Loucy (cell line): ENCODE data around the gene BCAT1.

Experiments
- H2AFZ ChIP-seq: fragments of 200-600 bp; sonication (generic); 2 replicates; pipeline ENCODE4 v1.6.0; 2016; ENCODE audit warnings: antibody characterized with exemption, mild to moderate bottlenecking, low read length, moderate library complexity
- H3F3A ChIP-seq: fragments of 200-600 bp; 2 replicates; pipeline ENCODE4 v1.6.0; 2016; ENCODE audit warnings: antibody characterized with exemption, low read depth, mild to moderate bottlenecking
- H3K27me3 ChIP-seq: fragments of 200-600 bp; sonication (generic); 2 replicates; pipeline ENCODE4 v1.6.1; 2014; ENCODE audit warnings: low read length, mild to moderate bottlenecking; ENCODE audit not compliant: insufficient read depth, poor library complexity, severe bottlenecking
- H3K36me3 ChIP-seq: fragments of 200-600 bp; sonication (generic); 2 replicates; pipeline ENCODE4 v1.6.1; 2016; ENCODE audit warnings: low read length; ENCODE audit not compliant: insufficient read depth
- H3K4me1 ChIP-seq: fragments of 200-600 bp; sonication (generic); 2 replicates; pipeline ENCODE4 v1.5.1; 2014; ENCODE audit warnings: low read length, mild to moderate bottlenecking; ENCODE audit not compliant: insufficient read depth, poor library complexity, severe bottlenecking
- H3K4me2 ChIP-seq: fragments of 200-600 bp; sonication (generic); 2 replicates; pipeline ENCODE4 v1.6.0; 2014; ENCODE audit warnings: antibody characterized with exemption, low read length, low read depth, mild to moderate bottlenecking; ENCODE audit not compliant: poor library complexity, severe bottlenecking
- H3K4me3 ChIP-seq: fragments of 200-600 bp; sonication (generic); 2 replicates; pipeline ENCODE4 v1.5.1; 2014; ENCODE audit warnings: low read length, mild to moderate bottlenecking, mixed read lengths; ENCODE audit not compliant: poor library complexity, severe bottlenecking
- H3K79me2 ChIP-seq: fragments of 200-600 bp; sonication (generic); 2 replicates; pipeline ENCODE4 v1.6.1; 2014; ENCODE audit warnings: low read length; ENCODE audit not compliant: insufficient read depth
- H3K9ac ChIP-seq: fragments of 200-600 bp; sonication (generic); 2 replicates; pipeline ENCODE4 v1.6.0; 2014; ENCODE audit warnings: mild to moderate bottlenecking, low read depth, low read length, moderate library complexity; ENCODE audit not compliant: poor library complexity, severe bottlenecking
- H3K9me2 ChIP-seq: fragments of 200-600 bp; sonication (generic); replicated peaks from 2 replicates; pipeline ENCODE4 v1.6.1; 2016; ENCODE audit warnings: low read depth, low read length, mixed read lengths
- H3K9me3 ChIP-seq: fragments of 200-600 bp; sonication (generic); 2 replicates; pipeline ENCODE4 v1.6.1; 2014; ENCODE audit warnings: mild to moderate bottlenecking, antibody characterized with exemption, low read length, low read depth; ENCODE audit not compliant: insufficient read depth
- H4K20me1 ChIP-seq: fragments of 200-600 bp; sonication (generic); 2 replicates; pipeline ENCODE4 v1.6.0; 2014; ENCODE audit warnings: antibody characterized with exemption, low read length, mild to moderate bottlenecking; ENCODE audit not compliant: insufficient read depth, poor library complexity, severe bottlenecking
- EZH2phosphoT487 ChIP-seq: fragments of 200-600 bp; IDR thresholded peaks from 2 replicates; pipeline ENCODE4 v1.6.1; 2018; ENCODE audit warnings: antibody characterized with exemption, mild to moderate bottlenecking, moderate library complexity, borderline replicate concordance
- TF ChIP-seq, protein P1 (sequence below): fragments of 200-600 bp; sonication (generic); conservative IDR thresholded peaks from 2 replicates; pipeline ENCODE4 v1.5.1; 2014; ENCODE audit warnings: mild to moderate bottlenecking, antibody characterized with exemption, low read length

Gene BCAT1

DNA sequence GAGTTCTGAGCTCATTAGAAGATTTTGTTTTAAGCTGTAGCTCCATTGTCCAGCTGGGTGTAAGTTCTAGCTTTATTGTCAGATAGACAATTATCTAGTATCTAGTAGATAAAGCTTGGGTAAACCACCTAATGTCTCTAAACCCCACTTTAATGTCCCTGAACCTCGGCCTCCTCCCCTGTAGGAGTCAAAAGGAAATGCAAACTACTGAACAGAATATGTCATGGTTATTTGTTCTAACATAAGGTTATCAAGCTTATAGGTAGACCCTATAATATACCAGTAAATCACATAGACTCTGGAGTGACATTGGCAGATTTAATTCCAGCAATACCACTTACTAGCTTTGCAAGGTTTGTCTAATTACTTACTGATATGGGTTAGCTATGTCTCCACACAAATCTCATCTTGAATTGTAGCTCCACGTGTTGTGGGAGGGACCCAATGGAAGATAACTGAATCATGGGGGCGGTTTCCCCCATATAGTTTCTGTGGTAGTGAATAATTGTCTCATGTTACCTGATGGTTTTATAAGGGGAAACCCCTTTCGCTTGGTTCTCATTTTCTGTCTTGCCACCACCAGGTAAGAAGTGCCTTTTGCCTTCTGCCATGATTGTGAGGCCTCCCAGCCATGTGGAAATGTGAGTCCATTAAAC is 29.4 kb downstream of the BCAT1 start:
- Histone ChIP-seq H3K4me3 (no peak overlapping the region), H3F3A (no peaks in the 10 kb centered on the region), H3K9me2 (no peaks in the 10 kb centered on the region), H3K9ac (no peak overlapping the region), H3K27me3 (no peaks in the 10 kb centered on the region), H2AFZ (no peak overlapping the region), H3K4me1 (peaks cover 26% of the 10 kb centered on the region), H4K20me1 (peaks cover 25% of the 10 kb centered on the region), H3K79me2 (peaks cover 94% of the 10 kb centered on the region), H3K36me3 (peaks cover 10% of the 10 kb centered on the region; the same call in 1 of the 2 replicates), H3K4me2 (no peak overlapping the region), H3K9me3 (no peaks in the 10 kb centered on the region)
- TF ChIP-seq, protein P1, sequence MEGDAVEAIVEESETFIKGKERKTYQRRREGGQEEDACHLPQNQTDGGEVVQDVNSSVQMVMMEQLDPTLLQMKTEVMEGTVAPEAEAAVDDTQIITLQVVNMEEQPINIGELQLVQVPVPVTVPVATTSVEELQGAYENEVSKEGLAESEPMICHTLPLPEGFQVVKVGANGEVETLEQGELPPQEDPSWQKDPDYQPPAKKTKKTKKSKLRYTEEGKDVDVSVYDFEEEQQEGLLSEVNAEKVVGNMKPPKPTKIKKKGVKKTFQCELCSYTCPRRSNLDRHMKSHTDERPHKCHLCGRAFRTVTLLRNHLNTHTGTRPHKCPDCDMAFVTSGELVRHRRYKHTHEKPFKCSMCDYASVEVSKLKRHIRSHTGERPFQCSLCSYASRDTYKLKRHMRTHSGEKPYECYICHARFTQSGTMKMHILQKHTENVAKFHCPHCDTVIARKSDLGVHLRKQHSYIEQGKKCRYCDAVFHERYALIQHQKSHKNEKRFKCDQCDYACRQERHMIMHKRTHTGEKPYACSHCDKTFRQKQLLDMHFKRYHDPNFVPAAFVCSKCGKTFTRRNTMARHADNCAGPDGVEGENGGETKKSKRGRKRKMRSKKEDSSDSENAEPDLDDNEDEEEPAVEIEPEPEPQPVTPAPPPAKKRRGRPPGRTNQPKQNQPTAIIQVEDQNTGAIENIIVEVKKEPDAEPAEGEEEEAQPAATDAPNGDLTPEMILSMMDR: no peak
- TF ChIP-seq EZH2phosphoT487: no peak

DNA sequence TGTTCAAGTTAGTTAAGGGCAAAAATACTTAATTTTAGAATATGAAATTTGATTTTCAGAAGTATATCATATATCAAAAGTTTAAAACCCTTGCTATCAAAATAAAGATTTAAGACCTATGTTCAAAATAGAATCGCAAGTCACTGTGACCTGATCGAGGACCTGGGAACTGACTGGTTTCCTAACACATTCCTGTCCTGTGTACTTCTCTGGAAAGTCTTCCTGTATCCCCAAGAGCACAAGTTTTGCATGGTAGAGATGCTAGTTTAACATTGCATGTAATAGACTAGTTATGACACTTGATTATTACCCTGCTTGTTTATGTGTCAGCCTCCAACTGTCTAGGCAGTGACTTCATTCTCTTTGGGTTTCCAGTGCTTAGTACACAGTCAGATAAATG is 30.3 kb downstream of the BCAT1 start:
- peaks cover 10% of the 10 kb centered on the region; the same call in 1 of the 2 replicates for H3K36me3 ChIP-seq

DNA sequence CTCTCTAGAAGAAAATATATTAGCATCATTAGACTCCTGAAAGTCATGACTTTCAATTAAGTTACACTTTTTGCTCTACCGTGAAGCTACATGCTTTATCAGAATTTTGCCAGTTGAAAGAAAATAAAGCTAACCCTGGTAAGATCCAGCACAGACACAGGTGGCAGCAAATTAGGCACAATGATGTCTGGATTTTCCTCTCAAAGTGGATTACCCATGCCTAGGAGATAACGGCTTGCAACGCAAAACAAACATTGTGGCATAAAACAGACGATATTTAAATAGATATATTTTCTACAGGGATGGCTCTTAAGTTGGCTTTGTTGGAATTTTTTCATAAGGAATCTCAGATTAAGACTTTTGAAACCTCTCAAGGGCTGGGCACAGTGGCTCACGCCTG is 33.4 kb downstream of the BCAT1 start:
- no peaks in the 10 kb centered on the region for H3K9me3 ChIP-seq
- no peak overlapping the region for H3K9ac ChIP-seq
- H3F3A ChIP-seq: no peaks in the 10 kb centered on the region
- H3K79me2 ChIP-seq: peaks cover 91% of the 10 kb centered on the region
- H3K4me1 ChIP-seq: peaks cover 32% of the 10 kb centered on the region
- no peak overlapping the region for H2AFZ ChIP-seq
- peaks cover 8% of the 10 kb centered on the region; the same call in 1 of the 2 replicates for H3K36me3 ChIP-seq
- H4K20me1 ChIP-seq: peaks cover 11% of the 10 kb centered on the region
- no peaks in the 10 kb centered on the region for H3K9me2 ChIP-seq
- no peak overlapping the region for H3K4me3 ChIP-seq
- no peaks in the 10 kb centered on the region for H3K27me3 ChIP-seq
- H3K4me2 ChIP-seq: no peak overlapping the region
- TF ChIP-seq, protein P1: no peak
- TF ChIP-seq EZH2phosphoT487: no peak

More for the DNA sequence above, 30.3 kb downstream of the BCAT1 start:
- no peaks in the 10 kb centered on the region for H3K27me3 ChIP-seq
- peaks cover 94% of the 10 kb centered on the region for H3K79me2 ChIP-seq
- no peak overlapping the region for H3K4me3 ChIP-seq
- no peak overlapping the region for H3K4me2 ChIP-seq
- no peaks in the 10 kb centered on the region for H3K9me2 ChIP-seq
- no peak overlapping the region for H3K9ac ChIP-seq
- H3K4me1 ChIP-seq: peaks cover 32% of the 10 kb centered on the region
- H2AFZ ChIP-seq: no peak overlapping the region
- TF ChIP-seq EZH2phosphoT487: no peak
- TF ChIP-seq, protein P1: no peak
- H3F3A ChIP-seq: no peaks in the 10 kb centered on the region
- H3K9me3 ChIP-seq: no peaks in the 10 kb centered on the region
- peaks cover 26% of the 10 kb centered on the region for H4K20me1 ChIP-seq
